ENCODE results near the gene NUDT4.

DNA sequence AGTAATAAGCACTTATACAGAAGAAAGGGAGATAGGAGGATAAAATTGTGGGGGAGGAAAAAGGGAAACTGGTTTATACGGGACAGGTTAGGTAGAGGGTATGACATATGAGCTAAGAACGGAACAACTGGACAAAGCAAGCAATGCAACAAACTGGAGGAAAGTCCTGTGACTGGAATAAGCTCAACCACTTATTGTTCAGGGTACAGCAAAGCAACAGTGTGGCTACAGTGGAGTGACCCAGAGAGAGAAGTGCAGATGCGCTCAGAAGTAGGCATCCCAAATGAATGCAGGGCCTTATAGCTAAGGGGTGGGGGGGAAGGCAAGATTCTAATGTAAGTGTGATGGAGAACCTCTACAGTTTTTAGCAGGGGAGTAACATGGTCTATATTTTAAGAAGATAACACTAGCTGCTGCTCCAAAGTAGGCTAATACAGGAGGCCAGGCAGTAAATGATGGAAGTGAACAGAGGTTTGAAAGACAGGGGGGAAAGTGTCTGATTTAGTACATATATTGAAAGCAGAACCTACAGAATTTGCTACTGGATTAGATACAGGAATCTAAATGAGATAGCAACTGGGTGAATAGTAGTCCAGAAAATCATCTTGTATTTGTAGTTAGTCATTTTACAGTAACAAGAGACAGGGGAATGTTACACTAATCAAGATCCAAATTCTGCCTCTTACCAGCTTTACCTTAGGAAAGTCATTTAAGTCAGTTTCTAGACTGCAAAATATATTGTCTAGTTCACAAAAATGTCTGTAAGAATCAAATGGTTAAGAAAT lies 60.7 kb downstream of the NUDT4 start:
- TF ChIP-seq CTCF (optimal IDR thresholded peaks at IDR 0.05 in 1 of 3, IDR thresholded peaks at IDR 0.05 in 1 of 3, conservative IDR thresholded peaks at IDR 0.05 in 1 of 3; ENCODE audit: extremely low read depth in 1 of 3, insufficient read depth in 2 of 3, low read length in 3 of 3) (no peak), EZH2 (IDR thresholded peaks at IDR 0.05; ENCODE audit: low read length) (no peak)

Measured in keratinocyte (primary cell).